PFSK-1 (cell line): ENCODE measurements around the gene PIEZO2.

Source experiments
- FOXP2 ChIP-seq: optimal IDR thresholded peaks from 2 replicates; pipeline ENCODE3; 2011; ENCODE audit warnings: borderline replicate concordance, control low read depth, inconsistent platforms; ENCODE audit not compliant: insufficient read depth; ENCODE audit errors: extremely low read length, extremely low read depth
- POLR2AphosphoS5 ChIP-seq: IDR thresholded peaks from 2 replicates; pipeline ENCODE4 v1.6.1; 2012; ENCODE audit warnings: low read depth, mild to moderate bottlenecking, control low read depth, low read length, moderate library complexity
- REST ChIP-seq, 2 experiments: IDR thresholded peaks; 2 replicates each; pipeline versions ENCODE4 v1.6.1 to v1.8.0; 2011 to 2012; ENCODE audit warnings: low read depth in 2 of 2, low read length in 2 of 2, control low read depth in 1 of 2, inconsistent platforms in 1 of 2, mild to moderate bottlenecking in 1 of 2, moderate library complexity in 1 of 2; ENCODE audit not compliant: insufficient read depth in 1 of 2
- SIN3A ChIP-seq: IDR thresholded peaks from 2 replicates; pipeline ENCODE4 v1.6.1; 2012; ENCODE audit warnings: mild to moderate bottlenecking, low read length, moderate library complexity, borderline replicate concordance; ENCODE audit not compliant: insufficient read depth
- TAF1 ChIP-seq: IDR thresholded peaks from 2 replicates; pipeline ENCODE4 v1.6.1; 2012; ENCODE audit warnings: low read length, control low read depth, borderline replicate concordance; ENCODE audit not compliant: insufficient read depth

Gene PIEZO2

GRCh38 chr18:10900435-10900834 lies 248.9 kb downstream of the PIEZO2 start:
- TF ChIP-seq POLR2AphosphoS5 (no peak), TAF1 (no peak), REST (IDR thresholded peaks at IDR 0.05; ENCODE audit: insufficient read depth in 1 of 2, low read depth in 2 of 2, low read length in 2 of 2) (no peak), SIN3A (no peak), FOXP2 (no peak)

- TF ChIP-seq SIN3A (no peak), TAF1 (no peak), REST (IDR thresholded peaks at IDR 0.05; ENCODE audit: insufficient read depth in 1 of 2, low read depth in 2 of 2, low read length in 2 of 2) (no peak), POLR2AphosphoS5 (no peak), FOXP2 (no peak)
Measured at GRCh38 chr18:10899481-10899880, 249.9 kb downstream of the PIEZO2 start.

- TF ChIP-seq REST (IDR thresholded peaks at IDR 0.05; ENCODE audit: insufficient read depth in 1 of 2, low read depth in 2 of 2, low read length in 2 of 2) (no peak), SIN3A (no peak), TAF1 (no peak), POLR2AphosphoS5 (no peak), FOXP2 (no peak)
Measured at GRCh38 chr18:10898417-10898974, 250.9 kb downstream of the PIEZO2 start.

DNA sequence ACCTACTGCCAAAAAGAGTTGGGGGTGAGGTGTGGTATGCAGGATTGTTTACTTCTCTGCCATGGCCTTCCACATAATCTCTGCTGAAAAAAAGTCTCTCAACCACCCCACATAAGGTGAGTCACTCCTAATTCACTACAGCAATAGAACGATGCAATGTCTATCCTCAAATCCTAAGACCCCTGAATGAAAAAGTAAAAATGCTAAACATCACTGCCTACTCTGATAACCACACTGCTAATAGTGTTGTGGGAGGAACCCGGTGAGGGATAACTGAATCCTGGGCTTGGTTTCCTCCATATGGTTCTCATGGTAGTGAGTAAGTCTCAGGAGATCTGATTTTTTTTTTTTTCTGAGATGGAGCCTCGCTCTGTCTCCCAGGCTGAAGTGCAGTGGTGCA lies 252.5 kb downstream of the PIEZO2 start:
- TF ChIP-seq FOXP2 = no peak
- no peak for TF ChIP-seq SIN3A
- TF ChIP-seq TAF1 = no peak
- no peak for TF ChIP-seq REST (IDR thresholded peaks at IDR 0.05; ENCODE audit: insufficient read depth in 1 of 2, low read depth in 2 of 2, low read length in 2 of 2)
- TF ChIP-seq POLR2AphosphoS5 = no peak

- TF ChIP-seq REST (IDR thresholded peaks at IDR 0.05; ENCODE audit: insufficient read depth in 1 of 2, low read depth in 2 of 2, low read length in 2 of 2) = no peak
- no peak for TF ChIP-seq FOXP2
- no peak for TF ChIP-seq TAF1
- TF ChIP-seq SIN3A = no peak
- no peak for TF ChIP-seq POLR2AphosphoS5
Measured at GRCh38 chr18:10895976-10896375, 253.4 kb downstream of the PIEZO2 start.
